ENCODE results near the gene ARAP3.

- no peak for TF ChIP-seq CTCF (IDR thresholded peaks at IDR 0.05)
- no peak for TF ChIP-seq POLR2AphosphoS5 (IDR thresholded peaks at IDR 0.05; ENCODE audit: low read depth, low read length)
- no peak for TF ChIP-seq REST (IDR thresholded peaks at IDR 0.05; ENCODE audit: insufficient read depth in 1 of 2, low read depth in 2 of 2, low read length in 1 of 2)
- no peak for TF ChIP-seq SIN3A (IDR thresholded peaks at IDR 0.05; ENCODE audit: borderline replicate concordance, insufficient read depth, low read depth, low read length)
- TF ChIP-seq TCF7L2 (IDR thresholded peaks at IDR 0.05; ENCODE audit: low read depth, low read length): no peak
These were observed 10.5 kb upstream of the ARAP3 start for GRCh38 chr5:141692533-141692888.
